ENCODE results near the gene PRKCZ.

PRKCZ gene

GRCh38 chr1:2179283-2180013 is 129.2 kb downstream of the PRKCZ start:
- no peaks in the 10 kb centered on the region for H3K4me1 Mint-ChIP-seq (ENCODE audit: low read depth)
- no peaks in the 10 kb centered on the region for H3K9me3 Mint-ChIP-seq
- no peak overlapping the region for H3K4me3 Mint-ChIP-seq
- H3K27ac Mint-ChIP-seq = no peak overlapping the region
- no peaks in the 10 kb centered on the region for H3K27me3 Mint-ChIP-seq (ENCODE audit: low read depth)
- H3K36me3 Mint-ChIP-seq (ENCODE audit: low read depth) = no peaks in the 10 kb centered on the region

- H3K36me3 Mint-ChIP-seq (ENCODE audit: low read depth) = no peaks in the 10 kb centered on the region
- H3K27me3 Mint-ChIP-seq (ENCODE audit: low read depth) = no peaks in the 10 kb centered on the region
- H3K27ac Mint-ChIP-seq = no peak overlapping the region
- no peak overlapping the region for H3K4me3 Mint-ChIP-seq
- no peaks in the 10 kb centered on the region for H3K9me3 Mint-ChIP-seq
- H3K4me1 Mint-ChIP-seq (ENCODE audit: low read depth) = no peaks in the 10 kb centered on the region
Observed at GRCh38 chr1:2180297-2181245, 130.4 kb downstream of the PRKCZ start.

- H3K36me3 Mint-ChIP-seq (ENCODE audit: low read depth) = no peaks in the 10 kb centered on the region
- H3K4me3 Mint-ChIP-seq = no peak overlapping the region
- H3K27ac Mint-ChIP-seq = no peak overlapping the region
- H3K27me3 Mint-ChIP-seq (ENCODE audit: low read depth) = no peaks in the 10 kb centered on the region
- no peaks in the 10 kb centered on the region for H3K9me3 Mint-ChIP-seq
- H3K4me1 Mint-ChIP-seq (ENCODE audit: low read depth) = no peaks in the 10 kb centered on the region
Observed at GRCh38 chr1:2181271-2181670, 131.1 kb downstream of the PRKCZ start.

- Mint-ChIP-seq H3K27ac (no peak overlapping the region), H3K27me3 (ENCODE audit: low read depth) (no peaks in the 10 kb centered on the region), H3K4me3 (no peak overlapping the region), H3K4me1 (ENCODE audit: low read depth) (no peaks in the 10 kb centered on the region), H3K36me3 (ENCODE audit: low read depth) (no peaks in the 10 kb centered on the region), H3K9me3 (no peaks in the 10 kb centered on the region)
Observed at GRCh38 chr1:2181752-2182151, 131.5 kb downstream of the PRKCZ start.

- H3K4me1 Mint-ChIP-seq (ENCODE audit: low read depth) = no peaks in the 10 kb centered on the region
- H3K36me3 Mint-ChIP-seq (ENCODE audit: low read depth) = no peaks in the 10 kb centered on the region
- no peaks in the 10 kb centered on the region for H3K9me3 Mint-ChIP-seq
- H3K27me3 Mint-ChIP-seq (ENCODE audit: low read depth) = no peaks in the 10 kb centered on the region
- no peak overlapping the region for H3K4me3 Mint-ChIP-seq
- no peak overlapping the region for H3K27ac Mint-ChIP-seq
Observed at GRCh38 chr1:2182376-2182775, 132.2 kb downstream of the PRKCZ start.

- no peak overlapping the region for H3K4me3 Mint-ChIP-seq
- no peak overlapping the region for H3K27ac Mint-ChIP-seq
- H3K36me3 Mint-ChIP-seq (ENCODE audit: low read depth) = no peaks in the 10 kb centered on the region
- no peaks in the 10 kb centered on the region for H3K27me3 Mint-ChIP-seq (ENCODE audit: low read depth)
- no peaks in the 10 kb centered on the region for H3K9me3 Mint-ChIP-seq
- H3K4me1 Mint-ChIP-seq (ENCODE audit: low read depth) = no peaks in the 10 kb centered on the region
Observed at GRCh38 chr1:2183937-2184334, 133.7 kb downstream of the PRKCZ start.

GRCh38 chr1:2184531-2184930 is 134.3 kb downstream of the PRKCZ start:
- H3K36me3 Mint-ChIP-seq (ENCODE audit: low read depth) = no peaks in the 10 kb centered on the region
- no peak overlapping the region for H3K4me3 Mint-ChIP-seq
- H3K27me3 Mint-ChIP-seq (ENCODE audit: low read depth) = no peaks in the 10 kb centered on the region
- H3K4me1 Mint-ChIP-seq (ENCODE audit: low read depth) = no peaks in the 10 kb centered on the region
- H3K27ac Mint-ChIP-seq = no peak overlapping the region
- H3K9me3 Mint-ChIP-seq = no peaks in the 10 kb centered on the region

GRCh38 chr1:2184934-2185333 is 134.7 kb downstream of the PRKCZ start:
- no peaks in the 10 kb centered on the region for H3K27me3 Mint-ChIP-seq (ENCODE audit: low read depth)
- no peaks in the 10 kb centered on the region for H3K36me3 Mint-ChIP-seq (ENCODE audit: low read depth)
- no peaks in the 10 kb centered on the region for H3K4me1 Mint-ChIP-seq (ENCODE audit: low read depth)
- H3K4me3 Mint-ChIP-seq = no peak overlapping the region
- H3K9me3 Mint-ChIP-seq = no peaks in the 10 kb centered on the region
- H3K27ac Mint-ChIP-seq = no peak overlapping the region

- Mint-ChIP-seq H3K27ac (no peak overlapping the region), H3K27me3 (ENCODE audit: low read depth) (no peaks in the 10 kb centered on the region), H3K4me1 (ENCODE audit: low read depth) (no peaks in the 10 kb centered on the region), H3K4me3 (no peak overlapping the region), H3K9me3 (no peaks in the 10 kb centered on the region), H3K36me3 (ENCODE audit: low read depth) (no peaks in the 10 kb centered on the region)
Observed at GRCh38 chr1:2185880-2186855, 136.0 kb downstream of the PRKCZ start.

- Mint-ChIP-seq H3K36me3 (ENCODE audit: low read depth) (no peaks in the 10 kb centered on the region), H3K9me3 (no peaks in the 10 kb centered on the region), H3K27ac (no peak overlapping the region), H3K27me3 (ENCODE audit: low read depth) (no peaks in the 10 kb centered on the region), H3K4me3 (no peak overlapping the region), H3K4me1 (ENCODE audit: low read depth) (no peaks in the 10 kb centered on the region)
Observed at GRCh38 chr1:2186901-2187300, 136.7 kb downstream of the PRKCZ start.

- Mint-ChIP-seq H3K27me3 (ENCODE audit: low read depth) (no peaks in the 10 kb centered on the region), H3K27ac (no peak overlapping the region), H3K36me3 (ENCODE audit: low read depth) (no peaks in the 10 kb centered on the region), H3K4me3 (no peak overlapping the region), H3K4me1 (ENCODE audit: low read depth) (no peaks in the 10 kb centered on the region), H3K9me3 (no peaks in the 10 kb centered on the region)
Observed at GRCh38 chr1:2187619-2188018, 137.4 kb downstream of the PRKCZ start.

- no peaks in the 10 kb centered on the region for H3K4me1 Mint-ChIP-seq (ENCODE audit: low read depth)
- no peaks in the 10 kb centered on the region for H3K36me3 Mint-ChIP-seq (ENCODE audit: low read depth)
- H3K4me3 Mint-ChIP-seq = no peak overlapping the region
- H3K27ac Mint-ChIP-seq = no peak overlapping the region
- no peaks in the 10 kb centered on the region for H3K9me3 Mint-ChIP-seq
- H3K27me3 Mint-ChIP-seq (ENCODE audit: low read depth) = no peaks in the 10 kb centered on the region
Observed at GRCh38 chr1:2188336-2188735, 138.1 kb downstream of the PRKCZ start.

- Mint-ChIP-seq H3K27me3 (ENCODE audit: low read depth) (no peaks in the 10 kb centered on the region), H3K4me3 (peak overlapping the region; percentile 56), H3K9me3 (no peaks in the 10 kb centered on the region), H3K27ac (peak overlapping the region; percentile 57), H3K4me1 (ENCODE audit: low read depth) (no peaks in the 10 kb centered on the region), H3K36me3 (ENCODE audit: low read depth) (no peaks in the 10 kb centered on the region)
Observed at GRCh38 chr1:2189459-2190425, 139.5 kb downstream of the PRKCZ start.

Measured in T-helper 1 cell treated with Interleukin-12 subunit alpha and Interleukin-12 subunit beta and Interleukin-4 antibody, amounts not matched to agents 30 μg/mL and 1 μg/mL, for 36 hours (primary cell).